Smooth muscle cell of the umbilical artery (primary cell): ENCODE data around the gene OR5M3. TPM values are rescaled to one million over a fixed set of nuclear protein-coding genes. Genes with fewer than 3 reads are reported as not detected.

Experiments used
- total RNA-seq: library from RNA; depleted of rRNA; stranded (reverse); fragments of >200 nt; gene quantifications from 2 replicates; pipeline ENCODE4 v1.2.3, GENCODE V29; 2014

OR5M3 gene
- total RNA-seq = not detected in 2 replicates

DNA sequence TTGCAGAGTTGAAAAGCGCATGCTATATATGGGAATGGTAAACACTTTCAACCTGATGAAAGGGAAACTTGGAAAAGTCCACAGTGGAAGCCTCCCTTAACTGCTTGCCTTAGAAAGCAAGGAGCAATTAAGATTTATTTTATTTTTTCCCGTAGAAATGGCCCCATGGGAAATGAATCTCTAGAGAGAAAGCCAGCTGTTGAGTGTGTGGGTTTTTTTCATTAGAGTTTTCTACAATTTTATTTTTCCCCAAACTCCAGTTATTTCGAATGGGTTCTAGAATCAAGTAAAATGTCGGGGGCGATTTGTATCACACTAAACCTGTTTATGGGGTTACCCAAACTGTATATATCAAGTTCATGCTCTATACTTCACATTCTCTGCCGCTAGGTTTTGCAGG, at the start of gene OR5M3:
Gene OR5M3 (minus strand): TSS at position 101 of the 400 bp plus-strand sequence. CDS start 2,855 bp downstream, outside the sequence.

DNA sequence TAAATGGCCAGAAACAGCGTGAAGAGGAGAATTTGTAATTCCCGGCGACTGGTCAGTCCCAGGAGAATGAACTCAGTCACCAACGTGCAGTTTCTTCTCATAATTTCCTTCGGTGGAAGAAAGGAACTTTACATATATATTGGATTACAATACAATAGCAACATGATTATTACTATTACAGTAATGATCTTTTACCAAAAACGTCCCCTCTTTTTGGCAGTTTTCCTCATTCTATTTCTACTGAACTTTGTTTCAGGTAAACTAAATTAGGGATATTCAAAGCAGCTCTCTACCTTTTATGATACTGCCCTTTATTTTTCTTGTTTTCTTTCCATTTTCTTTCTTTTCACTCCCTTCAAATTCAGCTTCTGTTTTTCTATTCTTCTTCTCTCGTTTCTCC, 18.1 kb upstream of the OR5M3 start, which contains the start of gene OR5M8:
Gene OR5M8 (minus strand): TSS at position 101 of the 400 bp plus-strand sequence. CDS start 0 bp downstream, at position 101.

Other genes starting within 250 kb of the OR5M3 start
- not detected in 2 replicates for gene OR5T2, start 239.1 kb downstream of the OR5M3 start, total RNA-seq
- gene OR5T3, start 221.1 kb downstream of the OR5M3 start, total RNA-seq = not detected in 2 replicates
- not detected in 2 replicates for gene OR5T1, start 199.2 kb downstream of the OR5M3 start, total RNA-seq
- gene OR8H1, start 181.1 kb downstream of the OR5M3 start, total RNA-seq = not detected in 2 replicates
- not detected in 2 replicates for gene OR8K3, start 158.2 kb downstream of the OR5M3 start, total RNA-seq
- not detected in 2 replicates for gene OR8K1, start 127.3 kb downstream of the OR5M3 start, total RNA-seq
- not detected in 2 replicates for gene OR8J1, start 119.1 kb downstream of the OR5M3 start, total RNA-seq
- not detected in 2 replicates for gene OR8U1, start 97.7 kb downstream of the OR5M3 start, total RNA-seq
- gene OR5AL1, start 60.7 kb downstream of the OR5M3 start, total RNA-seq = not detected in 2 replicates
- gene OR5M8, start 18.0 kb upstream of the OR5M3 start, total RNA-seq = not detected in 2 replicates
- gene OR5M11, start 69.9 kb upstream of the OR5M3 start, total RNA-seq = not detected in 2 replicates
- gene OR5M10, start 104.4 kb upstream of the OR5M3 start, total RNA-seq = not detected in 2 replicates
- not detected in 2 replicates for gene OR5M1, start 141.5 kb upstream of the OR5M3 start, total RNA-seq
- not detected in 2 replicates for gene OR5AP2, start 169.1 kb upstream of the OR5M3 start, total RNA-seq
- not detected in 2 replicates for gene OR5AR1, start 190.3 kb upstream of the OR5M3 start, total RNA-seq
- not detected in 2 replicates for gene OR9G1, start 225.7 kb upstream of the OR5M3 start, total RNA-seq